Cardiac muscle cell (in vitro differentiated cells and primary cell): ENCODE measurements around the gene ZNF480. TPM values are rescaled to one million over a fixed set of nuclear protein-coding genes. Genes with fewer than 3 reads are reported as not detected.
"Not testable (repeated sequence)": the region's sequence is repeated elsewhere in the genome, so short reads cannot be mapped to it uniquely, and the experiment has no call there.

Experiments
- DNase-seq, 2 donors: peaks; one replicate each; pipeline versions ENCODE4 v3.0.0 to v3.0.0-alpha.2; 2010 to 2017; ENCODE audit warnings: low read depth in 1 of 2, low spot score in 1 of 2
- H3K27ac ChIP-seq: fragments of 200-600 bp; sonication (generic); 2 replicates; pipeline ENCODE4 v1.5.1; 2016
- H3K27me3 ChIP-seq: fragments of 200-600 bp; sonication (generic); 2 replicates; pipeline ENCODE4 v1.6.0; 2016; ENCODE audit warnings: control low read depth
- H3K36me3 ChIP-seq: fragments of 200-600 bp; sonication (generic); 2 replicates; pipeline ENCODE4 v1.5.1; 2016; ENCODE audit warnings: control low read depth
- H3K4me1 ChIP-seq: fragments of 200-600 bp; sonication (generic); 2 replicates; pipeline ENCODE4 v1.8.1; 2017; ENCODE audit warnings: low read depth, mild to moderate bottlenecking, mixed run types
- H3K4me3 ChIP-seq: fragments of 200-600 bp; sonication (generic); 2 replicates; pipeline ENCODE4 v1.5.1; 2016; ENCODE audit warnings: mild to moderate bottlenecking
- H3K9me3 ChIP-seq: fragments of 200-600 bp; sonication (generic); 2 replicates; pipeline ENCODE4 v1.5.1; 2017; ENCODE audit warnings: low read depth, mild to moderate bottlenecking, control low read depth
- CTCF ChIP-seq: IDR thresholded peaks from 2 replicates; pipeline ENCODE4 v1.5.1; 2012; ENCODE audit warnings: low read depth, mild to moderate bottlenecking, low read length
- polyA plus RNA-seq: library from polyadenylated mRNA; unstranded; fragments of >200 nt; fragmentation: Nextera tagmentation; extraction: Ambion mirVana; gene quantifications from 2 replicates; pipeline ENCODE4 v1.2.1, GENCODE V29; 2016
- total RNA-seq: library from RNA; depleted of rRNA; stranded (reverse); fragments of >200 nt; gene quantifications from 2 replicates; pipeline ENCODE4 v1.2.3, GENCODE V29; 2016

ZNF480 gene
- 13.6 and 19.0 TPM in 2 replicates for total RNA-seq
- polyA plus RNA-seq, result 20.6 and 24.7 TPM in 2 replicates

GRCh38 chr19:52296773-52297600 is at the start of gene ZNF480:
TSS of gene ZNF480 (plus strand) at chr19:52297169. CDS start at chr19:52300413, 3,244 bp downstream.
- TF ChIP-seq CTCF, result peak; percentile 15
- Histone ChIP-seq H3K4me1 (peaks cover 8% of the 10 kb centered on the region), H3K36me3 (peaks cover 17% of the 10 kb centered on the region), H3K9me3 (no peaks in the 10 kb centered on the region), H3K27ac (peak within 1 kb of the TSS; percentile 93), H3K27me3 (no peaks in the 10 kb centered on the region), H3K4me3 (peak within 1 kb of the TSS; percentile 98)
- peak; percentile 81 to 86 for DNase-seq

- Histone ChIP-seq H3K4me1 (no peaks in the 10 kb centered on the region), H3K9me3 (no peaks in the 10 kb centered on the region), H3K27me3 (no peaks in the 10 kb centered on the region), H3K36me3 (no peaks in the 10 kb centered on the region), H3K27ac (no peak overlapping the region), H3K4me3 (no peak overlapping the region)
- peak; percentile 62 to 68 for DNase-seq
- TF ChIP-seq CTCF, result peak; percentile 45
Observed at GRCh38 chr19:52248241-52248640, 48.7 kb upstream of the ZNF480 start.

GRCh38 chr19:52258426-52258825 is 38.5 kb upstream of the ZNF480 start:
- no peak overlapping the region for H3K27ac ChIP-seq
- no peaks in the 10 kb centered on the region for H3K4me1 ChIP-seq
- no peaks in the 10 kb centered on the region for H3K27me3 ChIP-seq
- H3K4me3 ChIP-seq, result no peak overlapping the region
- no peak for TF ChIP-seq CTCF
- H3K36me3 ChIP-seq, result no peaks in the 10 kb centered on the region
- peak in 1 of 2 donors; percentile 16 for DNase-seq
- no peaks in the 10 kb centered on the region for H3K9me3 ChIP-seq

- H3K4me3 ChIP-seq, result not testable (repeated sequence)
Observed at GRCh38 chr19:52265556-52265955, 31.4 kb upstream of the ZNF480 start.

GRCh38 chr19:52269338-52270261 is 27.4 kb upstream of the ZNF480 start, which contains the start of gene ZNF766:
TSS of gene ZNF766 (plus strand) at chr19:52269587. CDS start at chr19:52269614, 27 bp downstream.
- Histone ChIP-seq H3K9me3 (no peaks in the 10 kb centered on the region), H3K4me1 (peaks cover 2% of the 10 kb centered on the region), H3K4me3 (peak within 1 kb of the TSS; percentile 95), H3K27me3 (no peaks in the 10 kb centered on the region), H3K36me3 (no peaks in the 10 kb centered on the region), H3K27ac (peak within 1 kb of the TSS; percentile 97)
- no peak for TF ChIP-seq CTCF
- DNase-seq, result peak; percentile 96 to 97

More at GRCh38 chr19:52265556-52265955, 31.4 kb upstream of the ZNF480 start:
- not testable (repeated sequence) for H3K9me3 ChIP-seq, H3K27ac ChIP-seq, H3K27me3 ChIP-seq, DNase-seq, H3K36me3 ChIP-seq, H3K4me1 ChIP-seq
